ENCODE data around the gene MYRIP. TPM values are rescaled to one million over a fixed set of nuclear protein-coding genes. Genes with fewer than 3 reads are reported as not detected.

MYRIP gene
- total RNA-seq, 1 experiment from 2014 or later = 0.59 TPM

DNA sequence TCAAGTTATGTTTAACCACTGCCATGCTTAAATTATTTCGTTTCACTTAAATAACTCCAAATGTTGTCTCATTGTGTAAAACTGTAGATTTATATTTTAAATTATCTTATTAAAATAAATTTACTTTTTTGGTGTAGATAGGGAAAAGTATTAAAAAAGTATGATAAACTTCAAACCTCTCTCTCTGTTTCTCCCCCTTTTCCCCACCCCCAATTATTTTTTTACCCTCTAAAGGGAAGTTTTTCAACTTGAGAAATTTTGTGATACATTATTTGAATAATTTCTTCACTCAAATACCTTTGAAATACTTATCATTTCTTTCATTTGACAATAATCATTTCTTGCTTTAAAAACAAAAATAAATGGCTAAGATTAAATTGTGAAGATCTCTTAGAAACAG is 433.2 kb downstream of the MYRIP start:
- no peak for TF ChIP-seq CTCF (IDR thresholded peaks at IDR 0.05; ENCODE audit: insufficient read depth in 1 of 2, low read depth in 1 of 2, low read length in 1 of 2, severe bottlenecking in 1 of 2, unreplicated experiment in 1 of 2)
- intact Hi-C loops (cut with micrococcal nuclease; ENCODE audit: unreplicated experiment) = loop anchor here (5.0 kb wide), 1 partner anchor 50 kb away; no protein-coding TSS in a partner anchor

DNA sequence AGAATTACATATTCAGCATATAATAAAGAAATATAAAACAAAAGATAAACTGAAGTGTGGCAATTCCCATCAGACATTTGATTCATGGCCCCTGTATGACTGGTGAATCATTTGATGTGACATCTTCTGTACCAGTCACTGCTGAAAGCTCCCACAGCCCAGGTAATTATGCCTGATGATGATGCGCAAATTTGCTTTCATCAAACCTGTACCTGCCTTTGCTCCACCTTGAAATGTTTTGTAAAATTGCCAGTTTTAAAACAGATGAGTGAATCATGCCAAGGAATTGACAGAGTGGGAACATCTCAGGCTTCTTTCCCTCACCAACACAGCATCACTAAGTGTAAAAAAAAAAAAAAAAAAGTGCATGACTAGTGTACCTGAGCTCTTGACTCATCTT is 433.6 kb downstream of the MYRIP start:
- no TSS peak for BruUV-seq (replicated peaks)
- TF ChIP-seq CTCF (IDR thresholded peaks at IDR 0.05; ENCODE audit: insufficient read depth in 1 of 2, low read depth in 1 of 2, low read length in 1 of 2, severe bottlenecking in 1 of 2, unreplicated experiment in 1 of 2) = no peak
- peaks cover 2% of the 10 kb centered on the region for H3K27me3 Mint-ChIP-seq (ENCODE audit: insufficient read depth, unreplicated experiment)
- POLR2A ChIA-PET = no interaction called here
- intact Hi-C loops (cut with micrococcal nuclease; ENCODE audit: unreplicated experiment) = loop anchor here (5.0 kb wide), 1 partner anchor 51 kb away; no protein-coding TSS in a partner anchor
- no peaks in the 10 kb centered on the region for H3K9me3 ChIP-seq
- peaks cover 7% of the 10 kb centered on the region for H3K4me1 Mint-ChIP-seq (ENCODE audit: low read depth, unreplicated experiment)
- H3K27me3 ChIP-seq (replicated peaks; ENCODE audit: control insufficient read depth, insufficient read depth, low read length) = no peaks in the 10 kb centered on the region; the same call in 1 of the 2 replicates
- no peaks in the 10 kb centered on the region for H3K36me3 Mint-ChIP-seq (ENCODE audit: insufficient read depth, unreplicated experiment)
- no peaks in the 10 kb centered on the region for H3K4me1 ChIP-seq
- no peak for DNase-seq
- CTCF ChIA-PET = interaction anchor here (1.2 kb wide), 1 partner anchor 51 kb away, joined by 3 read pairs; no protein-coding TSS in a partner anchor
- no peaks in the 10 kb centered on the region for H3K9me3 Mint-ChIP-seq (ENCODE audit: unreplicated experiment)
- H3K27ac Mint-ChIP-seq (ENCODE audit: unreplicated experiment) = no peak overlapping the region
- no peaks in the 10 kb centered on the region for H3K36me3 ChIP-seq (ENCODE audit: control insufficient read depth, insufficient read depth, low read length)
- no peak overlapping the region for H3K4me3 Mint-ChIP-seq (ENCODE audit: unreplicated experiment)
- H3K4me3 ChIP-seq (ENCODE audit: low read depth, low read length) = no peak overlapping the region

More for the DNA sequence above, 433.2 kb downstream of the MYRIP start:
- DNase-seq = no peak
- no peaks in the 10 kb centered on the region for H3K4me1 ChIP-seq
- no peaks in the 10 kb centered on the region for H3K36me3 ChIP-seq (ENCODE audit: control insufficient read depth, insufficient read depth, low read length)
- H3K9me3 ChIP-seq = no peaks in the 10 kb centered on the region
- Mint-ChIP-seq H3K9me3 (ENCODE audit: unreplicated experiment) (no peaks in the 10 kb centered on the region), H3K4me3 (ENCODE audit: unreplicated experiment) (no peak overlapping the region), H3K36me3 (ENCODE audit: insufficient read depth, unreplicated experiment) (no peaks in the 10 kb centered on the region), H3K27me3 (ENCODE audit: insufficient read depth, unreplicated experiment) (peaks cover 2% of the 10 kb centered on the region), H3K27ac (ENCODE audit: unreplicated experiment) (no peak overlapping the region), H3K4me1 (ENCODE audit: low read depth, unreplicated experiment) (peaks cover 7% of the 10 kb centered on the region)
- POLR2A ChIA-PET = no interaction called here
- H3K27me3 ChIP-seq (replicated peaks; ENCODE audit: control insufficient read depth, insufficient read depth, low read length) = no peaks in the 10 kb centered on the region; the same call in 1 of the 2 replicates
- BruUV-seq (replicated peaks) = no TSS peak
- H3K4me3 ChIP-seq (ENCODE audit: low read depth, low read length) = no peak overlapping the region
- CTCF ChIA-PET = no interaction called here

DNA sequence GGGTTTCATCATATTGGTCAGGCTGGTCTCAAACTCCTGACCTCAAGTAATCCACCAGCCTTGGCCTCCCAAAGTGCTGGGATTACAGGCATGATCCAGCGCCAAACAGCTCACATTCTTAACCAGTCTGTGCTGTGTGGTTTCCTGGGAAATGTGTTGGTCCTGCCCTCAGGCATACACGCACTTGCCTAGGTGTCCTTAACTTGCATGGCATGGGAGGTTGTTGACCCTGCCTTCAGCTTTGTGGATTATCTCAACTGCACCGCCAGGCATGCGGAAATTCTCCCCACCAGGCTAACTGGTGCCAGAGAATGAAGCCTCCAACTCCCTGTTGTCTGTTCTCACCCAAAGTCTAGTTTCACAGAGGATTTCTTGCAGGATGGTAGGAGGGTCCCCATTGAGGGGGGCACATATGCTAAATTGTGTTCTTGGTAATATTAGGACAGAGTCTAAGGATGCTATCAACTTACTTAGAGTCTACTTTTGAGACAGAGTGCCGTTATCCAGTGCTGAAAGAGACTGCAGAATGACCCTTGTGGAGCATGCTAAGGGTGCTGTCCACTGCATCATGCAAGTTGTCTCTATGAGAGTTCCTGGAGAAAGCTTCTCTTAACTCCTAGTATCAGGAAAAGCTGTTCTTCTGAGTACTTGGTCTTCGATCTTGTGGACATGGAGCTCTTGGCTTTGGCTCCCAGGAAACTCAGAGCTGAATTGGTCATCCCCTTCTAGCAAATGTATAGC is 438.5 kb downstream of the MYRIP start:
- no peak overlapping the region for H3K4me3 ChIP-seq (ENCODE audit: low read depth, low read length)
- Mint-ChIP-seq H3K9me3 (ENCODE audit: unreplicated experiment) (no peaks in the 10 kb centered on the region), H3K27me3 (ENCODE audit: insufficient read depth, unreplicated experiment) (peaks cover 2% of the 10 kb centered on the region), H3K4me3 (ENCODE audit: unreplicated experiment) (no peak overlapping the region), H3K27ac (ENCODE audit: unreplicated experiment) (no peak overlapping the region), H3K4me1 (ENCODE audit: low read depth, unreplicated experiment) (peaks cover 7% of the 10 kb centered on the region), H3K36me3 (ENCODE audit: insufficient read depth, unreplicated experiment) (no peaks in the 10 kb centered on the region)
- H3K27me3 ChIP-seq (replicated peaks; ENCODE audit: control insufficient read depth, insufficient read depth, low read length) = no peaks in the 10 kb centered on the region; the same call in 1 of the 2 replicates
- no peak for TF ChIP-seq CTCF (IDR thresholded peaks at IDR 0.05; ENCODE audit: insufficient read depth in 1 of 2, low read depth in 1 of 2, low read length in 1 of 2, severe bottlenecking in 1 of 2, unreplicated experiment in 1 of 2)
- POLR2A ChIA-PET = interaction anchor here (0.6 kb wide), 1 partner anchor 65 kb away, joined by 3 read pairs; no protein-coding TSS in a partner anchor
- no peaks in the 10 kb centered on the region for H3K4me1 ChIP-seq
- no peaks in the 10 kb centered on the region for H3K36me3 ChIP-seq (ENCODE audit: control insufficient read depth, insufficient read depth, low read length)
- H3K9me3 ChIP-seq = no peaks in the 10 kb centered on the region
- CTCF ChIA-PET = no interaction called here
- BruUV-seq (replicated peaks) = no TSS peak
- no peak for DNase-seq
- intact Hi-C loops (cut with micrococcal nuclease; ENCODE audit: unreplicated experiment) = no loop called here
